ENCODE results near the gene TRA2B. TPM values are rescaled to one million over a fixed set of nuclear protein-coding genes. Genes with fewer than 3 reads are reported as not detected.

The TRA2B gene
- total RNA-seq, 1 experiment from 2014 or later, result 171 TPM

DNA sequence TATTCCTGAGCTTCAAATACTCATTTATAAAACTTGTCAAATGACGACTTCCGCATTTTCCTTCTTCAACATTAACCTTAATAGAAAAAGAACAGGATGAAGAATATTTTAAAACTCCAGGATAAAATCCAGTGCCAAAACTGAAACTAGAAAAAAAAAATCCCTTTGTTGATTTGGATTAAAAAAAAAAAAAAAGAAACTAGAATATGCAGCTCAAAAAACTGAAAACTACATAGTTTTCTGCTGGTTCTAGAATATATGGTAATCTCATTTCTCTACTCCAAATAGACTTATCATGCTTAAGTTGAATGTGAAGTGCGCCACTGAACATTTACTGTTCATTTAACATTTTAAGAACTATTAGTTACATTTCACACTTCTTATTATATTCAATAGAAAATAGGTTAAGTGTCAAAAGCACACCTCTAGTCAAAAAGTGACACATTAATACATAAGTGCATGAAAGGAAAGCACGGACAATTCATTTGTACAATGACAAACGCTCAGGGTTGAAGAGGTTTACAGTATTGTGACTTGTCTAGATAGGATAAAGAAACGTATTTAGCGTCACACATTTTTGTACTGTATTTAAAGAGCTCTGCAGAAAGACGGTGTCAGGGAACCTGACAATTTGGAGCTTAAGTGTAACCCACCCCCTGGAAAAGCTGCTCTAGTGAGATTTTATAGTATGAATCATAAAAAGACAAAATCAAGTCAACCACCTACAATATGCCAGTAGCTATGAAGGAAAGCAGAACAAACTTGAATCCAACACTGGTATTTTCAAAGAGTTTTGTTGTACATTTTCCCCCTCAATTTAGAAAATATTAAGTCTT, 5.8 kb downstream of the TRA2B start:
- ATAC-seq, result no peak
- Histone ChIP-seq H3K36me3 (ENCODE audit: control insufficient read depth, insufficient read depth, low read length) (peaks cover 46% of the 10 kb centered on the region), H3K9me3 (ENCODE audit: control insufficient read depth, insufficient read depth, low read depth, low read length) (no peaks in the 10 kb centered on the region), H3K27ac (ENCODE audit: low read length) (peak overlapping the region; percentile 36; the same call in 1 of the 2 replicates), H3K27me3 (ENCODE audit: control insufficient read depth, insufficient read depth, low read length) (no peaks in the 10 kb centered on the region), H3K4me3 (ENCODE audit: low read depth in 2 of 2, low read length in 2 of 2) (peak overlapping the region; percentile 9 to 94; a peak in 3 of 4 replicates), H3K4me1 (ENCODE audit: control insufficient read depth, insufficient read depth, low read length) (peaks cover 72% of the 10 kb centered on the region)
- in situ Hi-C loops (cut with HindIII; ENCODE audit: low pct_unique_long_range_greater_than_20kb, low sequenced_read_pairs), result no loop called here
- intact Hi-C loops (cut with micrococcal nuclease; ENCODE audit: unreplicated experiment), result loop anchor here (10.0 kb wide), 1 partner anchor 117 kb away; no protein-coding TSS in a partner anchor
- CTCF ChIA-PET, result no interaction called here
- POLR2A ChIA-PET, result interaction anchor here (0.6 to 0.7 kb wide), 2 partner anchors 95 to 324 kb away, joined by 5 to 12 read pairs; no protein-coding TSS in a partner anchor
- no peak for DNase-seq (ENCODE audit: low read depth, low spot score)
- no TSS peak for BruUV-seq (replicated peaks)
- no peak for TF ChIP-seq TCF7L2 (IDR thresholded peaks at IDR 0.05; ENCODE audit: low read depth, low read length)
- TF ChIP-seq, protein P1, sequence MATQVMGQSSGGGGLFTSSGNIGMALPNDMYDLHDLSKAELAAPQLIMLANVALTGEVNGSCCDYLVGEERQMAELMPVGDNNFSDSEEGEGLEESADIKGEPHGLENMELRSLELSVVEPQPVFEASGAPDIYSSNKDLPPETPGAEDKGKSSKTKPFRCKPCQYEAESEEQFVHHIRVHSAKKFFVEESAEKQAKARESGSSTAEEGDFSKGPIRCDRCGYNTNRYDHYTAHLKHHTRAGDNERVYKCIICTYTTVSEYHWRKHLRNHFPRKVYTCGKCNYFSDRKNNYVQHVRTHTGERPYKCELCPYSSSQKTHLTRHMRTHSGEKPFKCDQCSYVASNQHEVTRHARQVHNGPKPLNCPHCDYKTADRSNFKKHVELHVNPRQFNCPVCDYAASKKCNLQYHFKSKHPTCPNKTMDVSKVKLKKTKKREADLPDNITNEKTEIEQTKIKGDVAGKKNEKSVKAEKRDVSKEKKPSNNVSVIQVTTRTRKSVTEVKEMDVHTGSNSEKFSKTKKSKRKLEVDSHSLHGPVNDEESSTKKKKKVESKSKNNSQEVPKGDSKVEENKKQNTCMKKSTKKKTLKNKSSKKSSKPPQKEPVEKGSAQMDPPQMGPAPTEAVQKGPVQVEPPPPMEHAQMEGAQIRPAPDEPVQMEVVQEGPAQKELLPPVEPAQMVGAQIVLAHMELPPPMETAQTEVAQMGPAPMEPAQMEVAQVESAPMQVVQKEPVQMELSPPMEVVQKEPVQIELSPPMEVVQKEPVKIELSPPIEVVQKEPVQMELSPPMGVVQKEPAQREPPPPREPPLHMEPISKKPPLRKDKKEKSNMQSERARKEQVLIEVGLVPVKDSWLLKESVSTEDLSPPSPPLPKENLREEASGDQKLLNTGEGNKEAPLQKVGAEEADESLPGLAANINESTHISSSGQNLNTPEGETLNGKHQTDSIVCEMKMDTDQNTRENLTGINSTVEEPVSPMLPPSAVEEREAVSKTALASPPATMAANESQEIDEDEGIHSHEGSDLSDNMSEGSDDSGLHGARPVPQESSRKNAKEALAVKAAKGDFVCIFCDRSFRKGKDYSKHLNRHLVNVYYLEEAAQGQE (IDR thresholded peaks at IDR 0.05; ENCODE audit: insufficient read depth in 1 of 2, low read depth in 2 of 2, low read length in 1 of 2), result no peak
- TF ChIP-seq, protein P2, sequence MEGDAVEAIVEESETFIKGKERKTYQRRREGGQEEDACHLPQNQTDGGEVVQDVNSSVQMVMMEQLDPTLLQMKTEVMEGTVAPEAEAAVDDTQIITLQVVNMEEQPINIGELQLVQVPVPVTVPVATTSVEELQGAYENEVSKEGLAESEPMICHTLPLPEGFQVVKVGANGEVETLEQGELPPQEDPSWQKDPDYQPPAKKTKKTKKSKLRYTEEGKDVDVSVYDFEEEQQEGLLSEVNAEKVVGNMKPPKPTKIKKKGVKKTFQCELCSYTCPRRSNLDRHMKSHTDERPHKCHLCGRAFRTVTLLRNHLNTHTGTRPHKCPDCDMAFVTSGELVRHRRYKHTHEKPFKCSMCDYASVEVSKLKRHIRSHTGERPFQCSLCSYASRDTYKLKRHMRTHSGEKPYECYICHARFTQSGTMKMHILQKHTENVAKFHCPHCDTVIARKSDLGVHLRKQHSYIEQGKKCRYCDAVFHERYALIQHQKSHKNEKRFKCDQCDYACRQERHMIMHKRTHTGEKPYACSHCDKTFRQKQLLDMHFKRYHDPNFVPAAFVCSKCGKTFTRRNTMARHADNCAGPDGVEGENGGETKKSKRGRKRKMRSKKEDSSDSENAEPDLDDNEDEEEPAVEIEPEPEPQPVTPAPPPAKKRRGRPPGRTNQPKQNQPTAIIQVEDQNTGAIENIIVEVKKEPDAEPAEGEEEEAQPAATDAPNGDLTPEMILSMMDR (IDR thresholded peaks at IDR 0.05), result no peak
- no peak for TF ChIP-seq POLR2AphosphoS5 (IDR thresholded peaks at IDR 0.05; ENCODE audit: low read depth, low read length)
- no peak for TF ChIP-seq SIN3A (IDR thresholded peaks at IDR 0.05; ENCODE audit: borderline replicate concordance, insufficient read depth, low read depth, low read length)

DNA sequence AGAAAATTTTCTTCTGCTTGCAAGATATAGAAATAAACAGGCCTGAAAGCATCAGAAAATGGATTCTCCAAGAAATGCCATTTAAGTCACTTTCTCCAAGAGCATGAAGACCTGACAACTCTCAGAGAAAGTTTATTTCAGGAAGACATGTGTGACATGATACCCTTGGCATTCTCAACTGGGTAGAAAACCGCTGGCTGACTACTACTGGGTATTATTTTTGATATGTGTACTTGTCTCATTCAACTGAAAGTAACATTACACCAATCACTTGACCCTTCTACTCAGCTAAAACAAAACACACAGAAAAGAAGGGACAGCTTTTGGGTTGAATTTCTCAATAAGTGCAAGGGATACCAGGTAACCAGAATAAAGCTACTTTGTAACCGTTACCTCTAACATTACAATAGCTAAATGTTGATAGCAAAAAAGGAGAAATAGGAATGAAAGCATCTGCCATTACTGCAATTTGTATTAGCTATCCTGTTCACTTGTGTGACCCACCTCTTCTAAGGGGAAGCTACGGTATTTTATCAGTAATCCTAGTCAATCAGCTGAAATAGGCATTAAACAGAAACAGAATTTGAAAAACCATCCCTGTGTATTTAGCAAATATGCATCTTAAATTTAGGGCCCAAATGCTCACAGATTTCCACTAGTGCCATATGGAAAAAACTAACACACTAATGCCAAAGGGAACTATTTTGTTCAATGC, 7.3 kb downstream of the TRA2B start:
- Histone ChIP-seq H3K36me3 (ENCODE audit: control insufficient read depth, insufficient read depth, low read length) (peaks cover 45% of the 10 kb centered on the region), H3K4me1 (ENCODE audit: control insufficient read depth, insufficient read depth, low read length) (peaks cover 86% of the 10 kb centered on the region), H3K27me3 (ENCODE audit: control insufficient read depth, insufficient read depth, low read length) (no peaks in the 10 kb centered on the region), H3K27ac (ENCODE audit: low read length) (no peak overlapping the region), H3K9me3 (ENCODE audit: control insufficient read depth, insufficient read depth, low read depth, low read length) (no peaks in the 10 kb centered on the region), H3K4me3 (ENCODE audit: low read depth in 2 of 2, low read length in 2 of 2) (no peak overlapping the region)
- ChIA-PET POLR2A (no interaction called here), CTCF (interaction anchor here (0.9 kb wide), 1 partner anchor 13 kb away, joined by 3 read pairs; no protein-coding TSS in a partner anchor)
- ATAC-seq, result no peak
- no peak for DNase-seq (ENCODE audit: low read depth, low spot score)
- in situ Hi-C loops (cut with HindIII; ENCODE audit: low pct_unique_long_range_greater_than_20kb, low sequenced_read_pairs) (no loop called here), intact Hi-C loops (cut with micrococcal nuclease; ENCODE audit: unreplicated experiment) (loop anchor here (10.0 kb wide), 1 partner anchor 116 kb away; no protein-coding TSS in a partner anchor)
- no TSS peak for BruUV-seq (replicated peaks)
- TF ChIP-seq, protein P1 (IDR thresholded peaks at IDR 0.05; ENCODE audit: insufficient read depth in 1 of 2, low read depth in 2 of 2, low read length in 1 of 2), result no peak
- TF ChIP-seq SIN3A (IDR thresholded peaks at IDR 0.05; ENCODE audit: borderline replicate concordance, insufficient read depth, low read depth, low read length), result no peak
- TF ChIP-seq TCF7L2 (IDR thresholded peaks at IDR 0.05; ENCODE audit: low read depth, low read length), result no peak
- TF ChIP-seq, protein P2 (IDR thresholded peaks at IDR 0.05), result no peak
- TF ChIP-seq POLR2AphosphoS5 (IDR thresholded peaks at IDR 0.05; ENCODE audit: low read depth, low read length), result no peak; the same call in 1 of the 2 replicates

All from Panc1 (cell line).